GM23338 (cell line): ENCODE measurements around the gene B4GALNT1. TPM values are rescaled to one million over a fixed set of nuclear protein-coding genes. Genes with fewer than 3 reads are reported as not detected.
"Not testable (repeated sequence)": the region's sequence is repeated elsewhere in the genome, so short reads cannot be mapped to it uniquely, and the experiment has no call there.

Experiments used
- ATAC-seq: fragments of 200-7000 bp; cut with Tn5 transposase; 3 replicates; pipeline ENCODE4 v1.9.1; 2020
- DNase-seq: peaks from one replicate; pipeline ENCODE4 v3.0.0-alpha.2; 2015; ENCODE audit warnings: low spot score
- H2AFZ ChIP-seq: fragments of 200-600 bp; sonication (generic); 2 replicates; pipeline ENCODE4 v1.8.0; 2016; ENCODE audit warnings: antibody characterized with exemption, mild to moderate bottlenecking, moderate library complexity
- H3F3A ChIP-seq: fragments of 200-600 bp; sonication (generic); replicated peaks from 2 replicates; pipeline ENCODE4 v1.8.0; 2017; ENCODE audit warnings: antibody characterized with exemption, mixed run types, low read depth
- H3K27ac ChIP-seq: fragments of 200-600 bp; sonication (generic); 2 replicates; pipeline ENCODE4 v1.6.1; 2016; ENCODE audit warnings: low read depth
- H3K27me3 ChIP-seq: fragments of 200-600 bp; sonication (generic); 2 replicates; pipeline ENCODE4 v1.8.0; 2016; ENCODE audit warnings: mild to moderate bottlenecking, mixed run types, moderate library complexity; ENCODE audit not compliant: insufficient read depth
- H3K36me3 ChIP-seq: fragments of 200-600 bp; sonication (generic); 2 replicates; pipeline ENCODE4 v1.8.0; 2016; ENCODE audit warnings: mild to moderate bottlenecking; ENCODE audit not compliant: insufficient read depth
- H3K4me1 ChIP-seq: fragments of 200-600 bp; sonication (generic); 2 replicates; pipeline ENCODE4 v1.8.0; 2016; ENCODE audit warnings: mild to moderate bottlenecking, moderate library complexity; ENCODE audit not compliant: insufficient read depth
- H3K4me2 ChIP-seq: fragments of 200-600 bp; sonication (generic); 2 replicates; pipeline ENCODE4 v1.7.1; 2017; ENCODE audit warnings: mixed run types
- H3K4me3 ChIP-seq: fragments of 200-600 bp; sonication (generic); 2 replicates; pipeline ENCODE4 v1.6.1; 2016; ENCODE audit warnings: mixed run types
- H3K79me2 ChIP-seq: fragments of 200-600 bp; sonication (generic); replicated peaks from 2 replicates; pipeline ENCODE4 v1.8.0; 2017; ENCODE audit warnings: mild to moderate bottlenecking; ENCODE audit not compliant: insufficient read depth
- H3K9me2 ChIP-seq: fragments of 200-600 bp; sonication (generic); 2 replicates; pipeline ENCODE4 v1.8.0; 2017; ENCODE audit not compliant: insufficient read depth
- H4K20me1 ChIP-seq: fragments of 200-600 bp; sonication (generic); replicated peaks from 2 replicates; pipeline ENCODE4 v1.8.0; 2017; ENCODE audit warnings: mild to moderate bottlenecking; ENCODE audit not compliant: insufficient read depth
- H3K27ac Mint-ChIP-seq: 2 replicates; pipeline ENCODE4 v1.8.0; 2020; ENCODE audit warnings: inconsistent platforms, mild to moderate bottlenecking, moderate library complexity, mixed read lengths
- H3K27me3 Mint-ChIP-seq: 3 replicates; pipeline ENCODE4 v1.8.0; 2022; ENCODE audit warnings: low read depth, mild to moderate bottlenecking, moderate library complexity, mixed read lengths, inconsistent platforms; ENCODE audit not compliant: insufficient read depth, poor library complexity
- H3K36me3 Mint-ChIP-seq: 3 replicates; pipeline ENCODE4 v1.8.0; 2021; ENCODE audit warnings: low read depth, mild to moderate bottlenecking, inconsistent platforms, moderate library complexity, mixed read lengths
- H3K4me1 Mint-ChIP-seq: 3 replicates; pipeline ENCODE4 v1.8.0; 2020; ENCODE audit warnings: mild to moderate bottlenecking, inconsistent platforms, mixed read lengths
- H3K4me3 Mint-ChIP-seq: 3 replicates; pipeline ENCODE4 v1.8.0; 2021; ENCODE audit warnings: moderate library complexity, mild to moderate bottlenecking, inconsistent platforms, mixed read lengths
- H3K9me3 Mint-ChIP-seq: 3 replicates; pipeline ENCODE4 v1.8.0; 2020; ENCODE audit warnings: moderate library complexity, mild to moderate bottlenecking, inconsistent platforms, mixed read lengths
- CREB1 ChIP-seq: fragments of 250-450 bp; sonication (Bioruptor Pico); IDR thresholded peaks from 2 replicates; pipeline ENCODE4 v1.5.0; 2020; ENCODE audit warnings: low read depth, mild to moderate bottlenecking, moderate library complexity
- EZH2phosphoT487 ChIP-seq: fragments of 200-600 bp; sonication (generic); IDR thresholded peaks from one replicate; pipeline ENCODE4 v1.8.1; 2018; ENCODE audit warnings: antibody characterized with exemption; ENCODE audit not compliant: unreplicated experiment
- NANOG ChIP-seq: IDR thresholded peaks from 2 replicates; pipeline ENCODE4 v1.6.1; 2016; ENCODE audit warnings: antibody characterized with exemption, borderline replicate concordance
- POLR2AphosphoS5 ChIP-seq: IDR thresholded peaks from 2 replicates; pipeline ENCODE4 v1.6.1; 2016; ENCODE audit warnings: antibody characterized with exemption, low read depth
- STAT1 ChIP-seq: IDR thresholded peaks from one replicate; pipeline ENCODE4 v1.6.1; 2016; ENCODE audit warnings: antibody characterized with exemption; ENCODE audit not compliant: unreplicated experiment
- ZNF114 ChIP-seq: fragments of 250-450 bp; sonication (Bioruptor Pico); IDR thresholded peaks from 2 replicates; pipeline ENCODE4 v1.5.0; 2020; ENCODE audit warnings: mild to moderate bottlenecking, moderate library complexity
- ZNF331 ChIP-seq: fragments of 250-450 bp; sonication (Bioruptor Pico); IDR thresholded peaks from 2 replicates; pipeline ENCODE4 v1.5.0; 2020; ENCODE audit warnings: low read depth, mild to moderate bottlenecking, moderate library complexity
- polyA plus RNA-seq: library from polyadenylated mRNA; unstranded; fragments of >200 nt; fragmentation: Nextera tagmentation; extraction: Ambion mirVana; gene quantifications from 2 replicates; pipeline ENCODE4 v1.2.1, GENCODE V29; 2016
- total RNA-seq: library from RNA; depleted of rRNA; stranded (reverse); fragments of >200 nt; shearing (Covaris generic); gene quantifications from 2 replicates; pipeline ENCODE4 v1.2.3, GENCODE V29; 2014
- TF ChIP-seq, protein P1 (sequence below): IDR thresholded peaks from 2 replicates; pipeline ENCODE4 v1.6.1; 2016; ENCODE audit warnings: antibody characterized with exemption
- TF ChIP-seq, protein P2 (sequence below), 2 experiments: fragments of 200-600 bp in 1 of 2; sonication (generic) in 1 of 2; conservative IDR thresholded peaks; 2 replicates each; pipeline versions ENCODE4 v1.5.1 to v1.6.1; 2016 to 2017; ENCODE audit warnings: antibody characterized with exemption in 2 of 2, low read depth in 2 of 2, mild to moderate bottlenecking in 2 of 2, moderate library complexity in 1 of 2
- TF ChIP-seq, protein P3 (sequence below): IDR thresholded peaks from one replicate; pipeline ENCODE4 v1.6.1; 2018; ENCODE audit warnings: antibody characterized with exemption; ENCODE audit not compliant: unreplicated experiment

Gene B4GALNT1
- total and polyA plus RNA-seq, 2 experiments from 2014 or later, result 1.3 to 2.4 TPM

DNA sequence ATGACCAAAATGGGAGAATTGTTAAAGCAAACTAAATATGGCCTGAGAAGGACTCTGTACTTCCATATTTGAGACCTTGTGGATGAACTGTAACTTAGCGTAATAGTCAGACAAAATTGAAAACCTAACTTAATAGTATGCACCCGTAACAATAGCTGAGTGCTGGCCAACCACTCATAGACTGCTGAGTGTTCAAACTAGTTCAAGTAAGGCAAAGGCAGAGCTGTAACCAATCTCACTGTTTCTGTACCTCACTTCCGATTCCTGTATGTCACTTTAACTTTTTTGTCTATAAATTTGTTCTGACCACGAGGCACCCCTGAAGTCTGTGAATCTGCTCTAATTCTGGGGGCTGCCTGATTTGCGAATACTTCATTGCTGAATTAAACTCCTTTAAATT, 33.9 kb upstream of the B4GALNT1 start:
- Histone ChIP-seq H3F3A (no peaks in the 10 kb centered on the region), H2AFZ (no peak overlapping the region), H4K20me1 (no peaks in the 10 kb centered on the region), H3K4me1 (no peaks in the 10 kb centered on the region), H3K4me2 (no peak overlapping the region), H3K27ac (no peak overlapping the region), H3K9me2 (0 out of 2 replicates have a peak, but pooled peaks cover 4% of the 10 kb centered on the region), H3K27me3 (no peaks in the 10 kb centered on the region), H3K4me3 (no peak overlapping the region), H3K79me2 (no peaks in the 10 kb centered on the region), H3K36me3 (peaks cover under 1% of the 10 kb centered on the region)
- no peak for TF ChIP-seq NANOG
- Mint-ChIP-seq H3K4me3 (no peak overlapping the region), H3K27me3 (peaks cover 2% of the 10 kb centered on the region), H3K36me3 (peaks cover 3% of the 10 kb centered on the region; the same call in 2 of the 3 replicates), H3K4me1 (no peaks in the 10 kb centered on the region), H3K27ac (no peak overlapping the region), H3K9me3 (peaks cover 60% of the 10 kb centered on the region)
- no peak for DNase-seq
- ATAC-seq, result no peak

DNA sequence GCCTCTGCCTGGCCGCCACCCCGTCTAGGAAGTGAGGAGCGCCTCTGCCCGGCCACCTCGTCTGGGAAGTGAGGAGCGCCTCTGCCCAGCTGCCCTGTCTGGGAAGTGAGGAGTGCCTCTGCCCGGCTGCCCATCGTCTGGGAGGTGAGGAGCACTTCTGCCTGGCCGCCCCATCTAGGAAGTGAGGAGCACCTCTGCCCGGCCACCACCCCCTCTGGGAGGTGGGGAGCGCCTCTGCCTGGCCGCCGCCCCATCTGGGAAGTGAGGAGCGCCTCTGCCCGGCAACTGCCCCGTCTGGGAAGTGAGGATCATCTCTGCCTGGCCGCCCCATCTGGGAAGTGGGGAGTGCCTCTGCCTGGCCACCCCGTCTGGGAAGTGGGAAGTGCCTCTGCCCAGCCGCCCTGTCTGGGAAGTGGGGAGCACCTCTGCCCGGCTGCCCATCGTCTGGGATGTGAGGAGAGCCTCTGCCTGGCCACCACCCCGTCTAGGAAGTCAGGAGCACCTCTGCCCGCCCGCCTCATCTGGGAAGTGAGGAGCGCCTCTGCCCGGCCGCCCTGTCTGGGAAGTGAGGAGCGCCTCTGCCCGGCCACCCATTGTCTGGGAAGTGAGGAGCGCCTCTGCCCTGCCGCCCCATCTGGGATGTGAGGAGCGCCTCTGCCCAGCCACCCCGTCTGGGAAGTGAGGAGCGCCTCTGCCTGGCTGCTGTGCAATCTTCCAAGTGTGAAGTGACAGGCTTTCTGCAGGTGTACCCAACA, 32.2 kb upstream of the B4GALNT1 start:
- H3K27me3 Mint-ChIP-seq, H3K27me3 ChIP-seq, H3K79me2 ChIP-seq, H3F3A ChIP-seq, H3K27ac Mint-ChIP-seq, H3K36me3 ChIP-seq, H3K9me2 ChIP-seq, H3K4me2 ChIP-seq, ATAC-seq, H4K20me1 ChIP-seq, H3K4me3 Mint-ChIP-seq, DNase-seq, H3K4me1 ChIP-seq, H3K4me3 ChIP-seq, H3K27ac ChIP-seq, H3K4me1 Mint-ChIP-seq, H2AFZ ChIP-seq: not testable (repeated sequence)
- Mint-ChIP-seq H3K9me3 (peaks cover 65% of the 10 kb centered on the region), H3K36me3 (peaks cover 11% of the 10 kb centered on the region; the same call in 2 of the 3 replicates)

DNA sequence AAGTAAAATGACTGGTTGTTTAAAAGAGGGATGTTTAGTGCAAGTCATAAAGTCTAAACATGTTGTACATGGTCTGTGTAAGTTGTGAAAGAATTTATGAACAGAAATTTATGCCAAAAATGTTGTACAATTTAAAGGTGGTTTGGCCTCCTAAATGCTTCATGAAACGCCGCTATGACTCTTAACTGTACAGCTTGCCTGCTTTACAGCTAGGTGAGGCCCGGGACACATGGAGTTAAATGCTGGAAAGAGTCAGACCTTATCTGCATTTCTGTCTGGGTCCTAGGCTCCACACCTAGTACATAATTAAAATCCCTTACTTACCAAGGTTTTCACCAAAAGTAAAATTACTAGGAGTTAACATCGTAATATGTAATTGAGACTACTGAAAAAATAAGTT, 28.4 kb upstream of the B4GALNT1 start:
- peaks cover 4% of the 10 kb centered on the region for H3K36me3 ChIP-seq
- H3K27me3 ChIP-seq, result no peaks in the 10 kb centered on the region
- no peaks in the 10 kb centered on the region for H4K20me1 ChIP-seq
- H3K27ac Mint-ChIP-seq, result no peak overlapping the region
- peaks cover 2% of the 10 kb centered on the region for H3K27me3 Mint-ChIP-seq
- H3K79me2 ChIP-seq, result no peaks in the 10 kb centered on the region
- no peak overlapping the region for H3K27ac ChIP-seq
- no peaks in the 10 kb centered on the region for H3F3A ChIP-seq
- no peak overlapping the region for H3K4me3 Mint-ChIP-seq
- H3K4me2 ChIP-seq, result no peak overlapping the region
- no peak overlapping the region for H2AFZ ChIP-seq
- no peaks in the 10 kb centered on the region for H3K9me2 ChIP-seq
- H3K4me1 ChIP-seq, result no peaks in the 10 kb centered on the region
- peaks cover 13% of the 10 kb centered on the region for H3K36me3 Mint-ChIP-seq
- H3K9me3 Mint-ChIP-seq, result peaks cover 88% of the 10 kb centered on the region
- peak; percentile 17 for DNase-seq
- H3K4me3 ChIP-seq, result no peak overlapping the region
- ATAC-seq, result no peak
- no peaks in the 10 kb centered on the region for H3K4me1 Mint-ChIP-seq
- TF ChIP-seq ZNF331 (CRISPR knock-in tag), result no peak
- TF ChIP-seq NANOG, result no peak
- TF ChIP-seq, protein P1, sequence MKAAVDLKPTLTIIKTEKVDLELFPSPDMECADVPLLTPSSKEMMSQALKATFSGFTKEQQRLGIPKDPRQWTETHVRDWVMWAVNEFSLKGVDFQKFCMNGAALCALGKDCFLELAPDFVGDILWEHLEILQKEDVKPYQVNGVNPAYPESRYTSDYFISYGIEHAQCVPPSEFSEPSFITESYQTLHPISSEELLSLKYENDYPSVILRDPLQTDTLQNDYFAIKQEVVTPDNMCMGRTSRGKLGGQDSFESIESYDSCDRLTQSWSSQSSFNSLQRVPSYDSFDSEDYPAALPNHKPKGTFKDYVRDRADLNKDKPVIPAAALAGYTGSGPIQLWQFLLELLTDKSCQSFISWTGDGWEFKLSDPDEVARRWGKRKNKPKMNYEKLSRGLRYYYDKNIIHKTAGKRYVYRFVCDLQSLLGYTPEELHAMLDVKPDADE, result no peak
- TF ChIP-seq, protein P2, sequence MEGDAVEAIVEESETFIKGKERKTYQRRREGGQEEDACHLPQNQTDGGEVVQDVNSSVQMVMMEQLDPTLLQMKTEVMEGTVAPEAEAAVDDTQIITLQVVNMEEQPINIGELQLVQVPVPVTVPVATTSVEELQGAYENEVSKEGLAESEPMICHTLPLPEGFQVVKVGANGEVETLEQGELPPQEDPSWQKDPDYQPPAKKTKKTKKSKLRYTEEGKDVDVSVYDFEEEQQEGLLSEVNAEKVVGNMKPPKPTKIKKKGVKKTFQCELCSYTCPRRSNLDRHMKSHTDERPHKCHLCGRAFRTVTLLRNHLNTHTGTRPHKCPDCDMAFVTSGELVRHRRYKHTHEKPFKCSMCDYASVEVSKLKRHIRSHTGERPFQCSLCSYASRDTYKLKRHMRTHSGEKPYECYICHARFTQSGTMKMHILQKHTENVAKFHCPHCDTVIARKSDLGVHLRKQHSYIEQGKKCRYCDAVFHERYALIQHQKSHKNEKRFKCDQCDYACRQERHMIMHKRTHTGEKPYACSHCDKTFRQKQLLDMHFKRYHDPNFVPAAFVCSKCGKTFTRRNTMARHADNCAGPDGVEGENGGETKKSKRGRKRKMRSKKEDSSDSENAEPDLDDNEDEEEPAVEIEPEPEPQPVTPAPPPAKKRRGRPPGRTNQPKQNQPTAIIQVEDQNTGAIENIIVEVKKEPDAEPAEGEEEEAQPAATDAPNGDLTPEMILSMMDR (conservative IDR thresholded peaks at IDR 0.05; ENCODE audit: low read depth in 2 of 2), result no peak
- no peak for TF ChIP-seq CREB1
- no peak for TF ChIP-seq POLR2AphosphoS5
- TF ChIP-seq, protein P3, sequence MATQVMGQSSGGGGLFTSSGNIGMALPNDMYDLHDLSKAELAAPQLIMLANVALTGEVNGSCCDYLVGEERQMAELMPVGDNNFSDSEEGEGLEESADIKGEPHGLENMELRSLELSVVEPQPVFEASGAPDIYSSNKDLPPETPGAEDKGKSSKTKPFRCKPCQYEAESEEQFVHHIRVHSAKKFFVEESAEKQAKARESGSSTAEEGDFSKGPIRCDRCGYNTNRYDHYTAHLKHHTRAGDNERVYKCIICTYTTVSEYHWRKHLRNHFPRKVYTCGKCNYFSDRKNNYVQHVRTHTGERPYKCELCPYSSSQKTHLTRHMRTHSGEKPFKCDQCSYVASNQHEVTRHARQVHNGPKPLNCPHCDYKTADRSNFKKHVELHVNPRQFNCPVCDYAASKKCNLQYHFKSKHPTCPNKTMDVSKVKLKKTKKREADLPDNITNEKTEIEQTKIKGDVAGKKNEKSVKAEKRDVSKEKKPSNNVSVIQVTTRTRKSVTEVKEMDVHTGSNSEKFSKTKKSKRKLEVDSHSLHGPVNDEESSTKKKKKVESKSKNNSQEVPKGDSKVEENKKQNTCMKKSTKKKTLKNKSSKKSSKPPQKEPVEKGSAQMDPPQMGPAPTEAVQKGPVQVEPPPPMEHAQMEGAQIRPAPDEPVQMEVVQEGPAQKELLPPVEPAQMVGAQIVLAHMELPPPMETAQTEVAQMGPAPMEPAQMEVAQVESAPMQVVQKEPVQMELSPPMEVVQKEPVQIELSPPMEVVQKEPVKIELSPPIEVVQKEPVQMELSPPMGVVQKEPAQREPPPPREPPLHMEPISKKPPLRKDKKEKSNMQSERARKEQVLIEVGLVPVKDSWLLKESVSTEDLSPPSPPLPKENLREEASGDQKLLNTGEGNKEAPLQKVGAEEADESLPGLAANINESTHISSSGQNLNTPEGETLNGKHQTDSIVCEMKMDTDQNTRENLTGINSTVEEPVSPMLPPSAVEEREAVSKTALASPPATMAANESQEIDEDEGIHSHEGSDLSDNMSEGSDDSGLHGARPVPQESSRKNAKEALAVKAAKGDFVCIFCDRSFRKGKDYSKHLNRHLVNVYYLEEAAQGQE, result no peak
- no peak for TF ChIP-seq EZH2phosphoT487
- no peak for TF ChIP-seq ZNF114 (CRISPR knock-in tag)
- no peak for TF ChIP-seq STAT1
